ENCODE measurements around the gene CRIM1. TPM values are rescaled to one million over a fixed set of nuclear protein-coding genes. Genes with fewer than 3 reads are reported as not detected.

Gene CRIM1
- total and polyA plus RNA-seq, 2 of the 8 experiments (the other 6 are each of a cell fraction or from before 2014, with no cell fraction given): 9.4 to 28.4 TPM

GRCh38 chr2:36455788-36456187 is 100.2 kb downstream of the CRIM1 start (continued):
- no peak for TF ChIP-seq CTBP2 (IDR thresholded peaks at IDR 0.05; ENCODE audit: borderline replicate concordance, insufficient read depth, insufficient read length, low read length)
